H9 (cell line): ENCODE measurements around the gene CHTF8. TPM values are rescaled to one million over a fixed set of nuclear protein-coding genes. Genes with fewer than 3 reads are reported as not detected.

Experiments used
- DNase-seq: peaks from one replicate; pipeline ENCODE4 v3.0.0-alpha.2; 2017
- H2AFZ ChIP-seq: one replicate; pipeline ENCODE4 v1.6.1; 2013; ENCODE audit warnings: mild to moderate bottlenecking, low read length, control low read depth, moderate library complexity
- H2AK5ac ChIP-seq: 2 replicates; pipeline ENCODE4 v1.6.1; 2013; ENCODE audit warnings: low read length, control low read depth, mixed read lengths; ENCODE audit not compliant: insufficient read length
- H2BK120ac ChIP-seq: one replicate; pipeline ENCODE4 v1.6.1; 2013; ENCODE audit warnings: low read depth, mild to moderate bottlenecking, low read length, control low read depth, inconsistent platforms; ENCODE audit not compliant: poor library complexity, severe bottlenecking
- H2BK12ac ChIP-seq: 2 replicates; pipeline ENCODE4 v1.6.1; 2013; ENCODE audit warnings: low read length, control low read depth, mixed read lengths, low read depth; ENCODE audit not compliant: insufficient read length
- H2BK15ac ChIP-seq: 2 replicates; pipeline ENCODE4 v1.6.1; 2013; ENCODE audit warnings: low read depth, low read length, control low read depth
- H2BK20ac ChIP-seq: one replicate; pipeline ENCODE4 v1.6.1; 2013; ENCODE audit warnings: low read depth, mild to moderate bottlenecking, low read length, control low read depth, inconsistent platforms; ENCODE audit not compliant: poor library complexity, severe bottlenecking
- H2BK5ac ChIP-seq: 2 replicates; pipeline ENCODE4 v1.6.1; 2013; ENCODE audit warnings: low read length, control low read depth, mixed read lengths; ENCODE audit not compliant: insufficient read length
- H3K14ac ChIP-seq: 2 replicates; pipeline ENCODE4 v1.6.1; 2013; ENCODE audit warnings: low read length, control low read depth; ENCODE audit not compliant: insufficient read depth
- H3K18ac ChIP-seq: 2 replicates; pipeline ENCODE4 v1.6.1; 2013; ENCODE audit warnings: low read depth, mild to moderate bottlenecking, mixed read lengths, low read length, control low read depth; ENCODE audit not compliant: insufficient read length
- H3K23ac ChIP-seq: 2 replicates; pipeline ENCODE4 v1.6.1; 2013; ENCODE audit warnings: low read length, control low read depth, mixed read lengths, low read depth; ENCODE audit not compliant: insufficient read length
- H3K23me2 ChIP-seq: 2 replicates; pipeline ENCODE4 v1.6.1; 2013; ENCODE audit warnings: low read depth, mild to moderate bottlenecking, mixed read lengths, low read length, control low read depth; ENCODE audit not compliant: insufficient read length, poor library complexity, severe bottlenecking
- H3K27ac ChIP-seq: 2 replicates; pipeline ENCODE4 v1.5.1; 2013; ENCODE audit warnings: low read length, control low read depth, mixed read lengths, low read depth; ENCODE audit not compliant: insufficient read length
- H3K27me3 ChIP-seq: 2 replicates; pipeline ENCODE4 v1.6.1; 2013; ENCODE audit warnings: low read length, control low read depth, inconsistent platforms; ENCODE audit not compliant: insufficient read depth
- H3K4ac ChIP-seq: 2 replicates; pipeline ENCODE4 v1.6.1; 2013; ENCODE audit warnings: low read depth, mild to moderate bottlenecking, control low read depth, inconsistent platforms, low read length, moderate library complexity
- H3K4me1 ChIP-seq: 2 replicates; pipeline ENCODE4 v1.6.1; 2013; ENCODE audit warnings: low read length, control low read depth, inconsistent platforms; ENCODE audit not compliant: insufficient read depth
- H3K4me2 ChIP-seq: 2 replicates; pipeline ENCODE4 v1.6.1; 2013; ENCODE audit warnings: low read length, control low read depth, mixed read lengths; ENCODE audit not compliant: insufficient read length, insufficient read depth
- H3K56ac ChIP-seq: 2 replicates; pipeline ENCODE4 v1.6.1; 2013; ENCODE audit warnings: low read depth, mild to moderate bottlenecking, mixed read lengths, low read length, control low read depth; ENCODE audit not compliant: insufficient read length
- H3K79me1 ChIP-seq: 2 replicates; pipeline ENCODE4 v1.6.1; 2013; ENCODE audit warnings: low read depth, mild to moderate bottlenecking, moderate library complexity, low read length, control low read depth, inconsistent platforms; ENCODE audit not compliant: insufficient read depth, poor library complexity, severe bottlenecking
- H3K79me2 ChIP-seq: 2 replicates; pipeline ENCODE4 v1.6.1; 2013; ENCODE audit warnings: low read length, control low read depth, inconsistent platforms; ENCODE audit not compliant: insufficient read depth
- H3K9ac ChIP-seq: 2 replicates; pipeline ENCODE4 v1.6.1; 2013; ENCODE audit warnings: low read length, control low read depth, mixed read lengths; ENCODE audit not compliant: insufficient read length; ENCODE audit errors: extremely low read depth
- H3K9me3 ChIP-seq: one replicate; pipeline ENCODE4 v1.6.1; 2013; ENCODE audit warnings: low read depth, low read length, inconsistent platforms; ENCODE audit not compliant: control insufficient read depth
- H3T11ph ChIP-seq: one replicate; pipeline ENCODE4 v1.6.1; 2013; ENCODE audit warnings: mild to moderate bottlenecking, low read length, control low read depth, inconsistent platforms
- H4K20me1 ChIP-seq: one replicate; pipeline ENCODE4 v1.6.1; 2013; ENCODE audit not compliant: control insufficient read depth, insufficient read length, insufficient read depth
- H4K5ac ChIP-seq: 2 replicates; pipeline ENCODE4 v1.6.1; 2013; ENCODE audit warnings: low read depth, mild to moderate bottlenecking, mixed read lengths, low read length, control low read depth; ENCODE audit not compliant: insufficient read length
- H4K8ac ChIP-seq: replicated peaks from 2 replicates; pipeline ENCODE4 v1.6.1; 2013; ENCODE audit warnings: low read length, control low read depth, mixed read lengths, low read depth; ENCODE audit not compliant: insufficient read length
- H4K91ac ChIP-seq: 2 replicates; pipeline ENCODE4 v1.6.1; 2013; ENCODE audit warnings: low read depth, mild to moderate bottlenecking, moderate library complexity, mixed read lengths, low read length, control low read depth; ENCODE audit not compliant: insufficient read length
- H3K27ac Mint-ChIP-seq, 3 experiments: 2 replicates in 2 of 3; 3 replicates in 1 of 3; pipeline ENCODE4 v1.8.0; 2020 to 2021; ENCODE audit warnings: mixed read lengths in 3 of 3, mild to moderate bottlenecking in 1 of 3, moderate library complexity in 1 of 3
- H3K27me3 Mint-ChIP-seq: 2 replicates; pipeline ENCODE4 v1.8.0; 2021; ENCODE audit warnings: low read depth, mild to moderate bottlenecking, moderate library complexity, mixed read lengths
- H3K36me3 Mint-ChIP-seq, 3 experiments: 2 replicates in 2 of 3; 3 replicates in 1 of 3; pipeline ENCODE4 v1.8.0; 2020 to 2021; ENCODE audit warnings: low read depth in 3 of 3, mixed read lengths in 3 of 3; ENCODE audit not compliant: insufficient read depth in 1 of 3
- H3K4me1 Mint-ChIP-seq, 2 experiments: 2 replicates each; pipeline ENCODE4 v1.8.0; 2020; ENCODE audit warnings: mixed read lengths in 2 of 2
- H3K4me3 Mint-ChIP-seq, 2 experiments: 2 replicates in 1 of 2; 3 replicates in 1 of 2; pipeline ENCODE4 v1.8.0; 2020 to 2021; ENCODE audit warnings: mild to moderate bottlenecking in 2 of 2, mixed read lengths in 2 of 2, moderate library complexity in 1 of 2
- H3K9me3 Mint-ChIP-seq, 2 experiments: 2 replicates in 1 of 2; 3 replicates in 1 of 2; pipeline ENCODE4 v1.8.0; 2020; ENCODE audit warnings: mild to moderate bottlenecking in 2 of 2, mixed read lengths in 2 of 2, moderate library complexity in 1 of 2
- WGBS: extraction: QIAGEN DNeasy Blood & Tissue Kit; methylation state at CpG from one replicate; pipeline ENCODE4 v1.1.7; 2013; ENCODE audit warnings: missing lambda C conversion rate, low lambda C conversion rate, mixed read lengths; ENCODE audit not compliant: insufficient read length; ENCODE audit errors: extremely low coverage; 5-methylcytosine and 5-hydroxymethylcytosine counted together
- total RNA-seq: library from RNA; stranded (reverse); gene quantifications from 2 replicates; pipeline ENCODE4 v1.2.1, GENCODE V29; 2021
- TF ChIP-seq, protein P1 (sequence below): fragments of 200-600 bp; sonication (generic); conservative IDR thresholded peaks from 3 replicates; pipeline ENCODE4 v1.8.0; 2021; ENCODE audit warnings: antibody characterized with exemption, mild to moderate bottlenecking

Gene CHTF8
- total RNA-seq, 1 experiment from 2014 or later: 168 TPM

DNA sequence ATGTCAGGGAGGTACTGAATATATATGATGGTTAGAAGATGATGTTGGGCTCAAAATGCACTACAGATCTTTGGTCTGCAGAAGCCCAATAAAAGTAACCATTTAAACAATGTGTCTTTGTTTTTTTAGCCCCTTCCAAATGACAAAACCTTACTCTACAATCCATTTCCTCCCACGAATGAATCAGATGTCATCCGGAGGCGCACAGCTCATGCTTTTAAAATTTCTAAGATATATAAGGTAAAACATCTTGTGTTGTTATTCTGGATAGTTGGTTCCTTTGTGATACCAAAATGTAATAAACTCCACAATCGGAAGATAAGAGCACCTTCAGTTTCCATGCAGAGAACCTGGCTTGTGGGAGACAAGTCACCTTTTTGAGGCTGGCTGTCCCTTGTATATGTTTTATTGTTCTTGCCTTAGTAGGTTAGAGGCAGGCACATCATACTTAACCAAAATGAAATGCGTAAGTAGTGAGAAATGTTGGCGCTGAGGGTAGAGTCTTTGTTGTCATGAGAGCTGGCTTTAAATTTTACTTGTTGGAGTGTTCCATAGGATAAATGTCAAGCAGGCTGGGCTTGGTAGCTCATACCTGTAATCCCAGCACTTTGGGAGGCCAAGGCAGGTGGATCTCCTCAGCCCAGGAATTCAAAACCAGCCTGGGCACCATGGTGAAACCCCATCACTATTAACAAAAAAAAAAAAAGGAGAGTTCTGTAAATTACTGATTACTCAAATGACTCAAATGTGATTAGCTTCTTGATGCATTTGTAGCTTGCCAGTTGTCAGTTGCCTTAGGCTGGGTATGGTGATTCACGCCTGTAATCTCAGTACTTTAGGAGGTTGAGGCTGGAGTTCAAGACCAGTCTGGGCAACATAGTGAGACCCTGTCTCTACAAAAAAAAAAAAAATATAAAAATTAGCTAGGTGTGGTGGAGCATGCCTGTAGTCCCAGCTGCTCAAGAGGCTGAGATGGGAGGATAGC lies 34.9 kb upstream of the CHTF8 start:
- H3K9ac ChIP-seq: no peak overlapping the region
- no peak overlapping the region for H2BK15ac ChIP-seq
- no peak overlapping the region for H4K5ac ChIP-seq
- H3K4me1 Mint-ChIP-seq: 0 out of 4 replicates have a peak, but pooled peaks cover 0 to 7% of the 10 kb centered on the region in 2 experiments
- H2BK20ac ChIP-seq: no peak overlapping the region
- no peak overlapping the region for H3K23ac ChIP-seq
- TF ChIP-seq, protein P1, sequence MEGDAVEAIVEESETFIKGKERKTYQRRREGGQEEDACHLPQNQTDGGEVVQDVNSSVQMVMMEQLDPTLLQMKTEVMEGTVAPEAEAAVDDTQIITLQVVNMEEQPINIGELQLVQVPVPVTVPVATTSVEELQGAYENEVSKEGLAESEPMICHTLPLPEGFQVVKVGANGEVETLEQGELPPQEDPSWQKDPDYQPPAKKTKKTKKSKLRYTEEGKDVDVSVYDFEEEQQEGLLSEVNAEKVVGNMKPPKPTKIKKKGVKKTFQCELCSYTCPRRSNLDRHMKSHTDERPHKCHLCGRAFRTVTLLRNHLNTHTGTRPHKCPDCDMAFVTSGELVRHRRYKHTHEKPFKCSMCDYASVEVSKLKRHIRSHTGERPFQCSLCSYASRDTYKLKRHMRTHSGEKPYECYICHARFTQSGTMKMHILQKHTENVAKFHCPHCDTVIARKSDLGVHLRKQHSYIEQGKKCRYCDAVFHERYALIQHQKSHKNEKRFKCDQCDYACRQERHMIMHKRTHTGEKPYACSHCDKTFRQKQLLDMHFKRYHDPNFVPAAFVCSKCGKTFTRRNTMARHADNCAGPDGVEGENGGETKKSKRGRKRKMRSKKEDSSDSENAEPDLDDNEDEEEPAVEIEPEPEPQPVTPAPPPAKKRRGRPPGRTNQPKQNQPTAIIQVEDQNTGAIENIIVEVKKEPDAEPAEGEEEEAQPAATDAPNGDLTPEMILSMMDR: no peak
- no peak overlapping the region for H3K4me3 Mint-ChIP-seq
- H3K27me3 Mint-ChIP-seq: no peaks in the 10 kb centered on the region
- no peak overlapping the region for H2BK5ac ChIP-seq
- no peaks in the 10 kb centered on the region for H3K23me2 ChIP-seq
- H3K27ac Mint-ChIP-seq: peak overlapping the region in 1 of 3 experiments; percentile 39; a peak in 1 of 7 replicates
- H3K18ac ChIP-seq: no peak overlapping the region
- H2BK120ac ChIP-seq: no peak overlapping the region
- no peak overlapping the region for H3K14ac ChIP-seq
- H3T11ph ChIP-seq: no peak overlapping the region
- no peak overlapping the region for H3K4ac ChIP-seq
- no peak overlapping the region for H2BK12ac ChIP-seq
- H3K4me1 ChIP-seq: no peaks in the 10 kb centered on the region
- DNase-seq: no peak
- no peak overlapping the region for H3K4me2 ChIP-seq
- no peaks in the 10 kb centered on the region for H3K79me1 ChIP-seq
- H3K27me3 ChIP-seq: no peaks in the 10 kb centered on the region
- no peaks in the 10 kb centered on the region for H3K9me3 Mint-ChIP-seq
- H3K9me3 ChIP-seq: no peaks in the 10 kb centered on the region
- H3K36me3 Mint-ChIP-seq: peaks cover 38 to 83% (median 64%) of the 10 kb centered on the region in 3 experiments; a peak in 6 of 7 replicates
- H4K20me1 ChIP-seq: no peaks in the 10 kb centered on the region
- WGBS: no CpG with 5 or more reads among the region's 7 CpGs
- H3K79me2 ChIP-seq: no peaks in the 10 kb centered on the region
- H2AK5ac ChIP-seq: no peak overlapping the region
- H4K8ac ChIP-seq: no peak overlapping the region
- H3K56ac ChIP-seq: no peak overlapping the region
- no peak overlapping the region for H4K91ac ChIP-seq
- H3K27ac ChIP-seq: no peak overlapping the region
- H2AFZ ChIP-seq: no peak overlapping the region
